EH (cell line): ENCODE results near the gene ZNF48.
"Not testable (repeated sequence)": the region's sequence is repeated elsewhere in the genome, so short reads cannot be mapped to it uniquely, and the experiment has no call there.

Source experiments
- DNase-seq: peaks from one replicate; pipeline ENCODE4 v3.0.0-alpha.2; 2015; ENCODE audit warnings: low read depth

ZNF48 gene

DNA sequence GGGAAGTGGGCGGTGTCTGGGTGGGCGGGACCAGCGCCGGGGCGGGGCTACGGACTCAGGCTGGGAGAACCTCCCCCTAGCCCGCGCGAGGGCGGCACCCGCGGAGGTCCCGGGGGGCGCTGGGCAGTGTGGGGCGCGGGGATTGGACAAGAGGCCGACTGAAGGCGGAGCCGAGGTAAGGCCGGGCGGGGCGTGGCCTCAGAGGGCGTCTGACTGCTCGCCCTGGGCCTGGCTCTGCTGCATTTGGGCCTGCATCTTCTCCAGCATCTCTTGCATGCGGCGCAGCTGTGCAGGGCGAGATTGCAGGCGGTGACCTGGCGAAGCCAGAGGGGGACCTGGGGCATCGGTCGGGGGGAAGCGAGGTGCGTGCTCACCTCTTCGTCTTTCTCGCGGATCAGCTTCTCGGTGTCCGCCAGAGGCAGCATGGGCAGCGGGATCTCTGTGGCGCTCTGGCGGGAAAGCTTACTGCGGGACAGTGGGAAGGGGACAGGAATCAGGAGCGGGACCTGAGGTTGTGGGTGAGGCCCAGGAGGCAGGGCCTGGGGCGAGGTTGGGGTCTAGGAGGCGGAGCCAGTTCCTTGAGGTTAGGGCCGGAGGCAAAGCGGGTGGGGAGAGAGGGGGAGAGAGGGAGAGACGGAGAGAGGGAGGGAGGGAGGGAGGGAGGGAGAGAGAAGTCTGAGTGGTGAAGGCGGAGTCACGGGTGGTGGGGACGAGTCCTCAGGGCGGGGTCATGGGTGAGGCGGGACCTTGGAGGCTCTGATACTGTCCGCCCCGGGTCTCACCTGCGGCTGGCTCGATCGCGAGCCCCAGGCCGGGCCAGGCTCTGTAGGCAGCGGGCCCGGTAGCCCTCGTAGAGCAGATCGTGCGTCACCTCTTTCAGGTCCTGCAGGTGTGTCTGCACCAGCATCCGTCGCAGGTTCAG, 16.7 kb upstream of the ZNF48 start:
- DNase-seq, result peak; percentile 97

DNA sequence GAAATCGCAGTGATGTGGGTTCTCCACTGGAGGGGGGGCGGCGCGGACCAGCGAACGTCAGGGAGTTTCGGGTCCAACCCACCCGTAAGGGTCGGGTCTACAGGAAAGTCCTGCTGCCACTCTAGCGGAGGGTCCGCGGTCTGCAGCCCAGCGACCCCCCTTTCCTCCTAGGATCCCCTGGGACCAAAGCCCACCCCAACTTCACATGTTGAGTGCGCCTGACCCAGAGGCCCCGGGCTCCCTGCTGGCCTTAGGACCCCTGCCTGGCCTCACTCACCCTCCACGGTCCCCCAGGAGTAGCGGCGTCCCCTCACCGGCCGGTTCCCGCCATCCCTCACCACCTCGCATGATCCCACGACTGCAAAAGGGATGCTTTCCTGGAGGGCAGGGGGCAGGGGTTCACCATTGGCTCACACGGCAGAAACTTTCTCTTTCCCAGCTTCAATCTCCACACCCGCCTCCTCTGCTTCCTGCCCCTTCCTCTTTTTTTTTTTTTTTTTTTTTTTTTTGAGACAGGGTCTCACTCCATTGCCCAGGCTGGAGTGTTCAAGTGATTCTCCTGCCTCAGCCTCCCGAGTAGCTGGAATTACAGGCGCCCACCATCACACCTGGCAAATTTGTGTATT, 15.9 kb upstream of the ZNF48 start:
- DNase-seq, result no peak

DNA sequence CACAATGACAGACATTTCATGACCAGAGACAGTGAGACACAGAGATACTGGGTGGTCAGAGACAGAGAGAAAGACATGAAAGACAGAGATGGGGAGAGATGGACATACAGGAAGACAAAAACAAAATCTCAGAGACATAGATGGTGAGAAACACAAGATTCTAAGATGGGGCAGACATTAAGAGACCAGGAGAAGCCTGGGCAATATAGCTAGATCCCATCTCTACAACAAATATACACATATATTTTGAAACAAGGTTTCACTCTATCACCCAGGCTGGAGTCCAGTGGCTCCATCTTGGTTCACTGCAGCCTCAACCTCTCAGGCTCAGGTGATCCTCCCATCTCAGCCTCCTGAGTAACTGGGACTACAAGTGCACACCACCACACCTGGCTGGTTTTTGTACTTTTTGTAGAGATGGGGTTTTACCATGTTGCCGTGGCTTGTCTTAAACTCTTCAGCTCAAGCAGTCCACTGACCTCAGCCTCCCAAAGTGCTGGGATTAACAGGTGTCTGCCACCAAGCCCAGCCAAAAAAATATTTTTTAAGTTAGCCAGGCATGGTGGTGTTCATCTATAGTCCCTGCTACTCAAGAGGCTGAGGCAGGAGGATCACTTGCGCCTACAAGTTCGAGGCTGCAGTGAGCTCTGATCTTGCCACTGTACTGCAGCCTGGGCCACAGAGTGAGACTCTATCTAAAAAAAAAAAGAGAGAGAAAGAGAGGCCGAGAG, 15.0 kb upstream of the ZNF48 start:
- DNase-seq, result no peak

DNA sequence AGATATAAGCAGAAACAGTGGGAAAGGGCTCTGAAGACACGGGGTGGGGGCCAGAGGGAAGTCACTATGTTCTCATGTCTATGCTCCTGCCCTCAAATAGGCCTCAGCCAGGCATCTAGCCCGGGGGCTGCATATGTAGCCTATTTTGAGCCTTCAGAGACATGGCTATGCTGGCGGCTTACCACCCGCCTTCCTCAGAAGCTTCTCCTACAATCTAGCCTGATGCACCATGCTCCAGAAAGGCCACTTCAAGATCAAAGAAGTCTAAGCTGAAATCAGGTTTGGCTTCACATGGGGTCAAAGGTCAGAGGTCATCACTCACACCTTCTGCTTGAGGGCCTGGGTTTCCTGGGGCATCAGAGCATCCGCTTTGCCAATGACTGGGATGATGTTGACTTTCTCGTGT, 14.4 kb upstream of the ZNF48 start:
- no peak for DNase-seq

DNA sequence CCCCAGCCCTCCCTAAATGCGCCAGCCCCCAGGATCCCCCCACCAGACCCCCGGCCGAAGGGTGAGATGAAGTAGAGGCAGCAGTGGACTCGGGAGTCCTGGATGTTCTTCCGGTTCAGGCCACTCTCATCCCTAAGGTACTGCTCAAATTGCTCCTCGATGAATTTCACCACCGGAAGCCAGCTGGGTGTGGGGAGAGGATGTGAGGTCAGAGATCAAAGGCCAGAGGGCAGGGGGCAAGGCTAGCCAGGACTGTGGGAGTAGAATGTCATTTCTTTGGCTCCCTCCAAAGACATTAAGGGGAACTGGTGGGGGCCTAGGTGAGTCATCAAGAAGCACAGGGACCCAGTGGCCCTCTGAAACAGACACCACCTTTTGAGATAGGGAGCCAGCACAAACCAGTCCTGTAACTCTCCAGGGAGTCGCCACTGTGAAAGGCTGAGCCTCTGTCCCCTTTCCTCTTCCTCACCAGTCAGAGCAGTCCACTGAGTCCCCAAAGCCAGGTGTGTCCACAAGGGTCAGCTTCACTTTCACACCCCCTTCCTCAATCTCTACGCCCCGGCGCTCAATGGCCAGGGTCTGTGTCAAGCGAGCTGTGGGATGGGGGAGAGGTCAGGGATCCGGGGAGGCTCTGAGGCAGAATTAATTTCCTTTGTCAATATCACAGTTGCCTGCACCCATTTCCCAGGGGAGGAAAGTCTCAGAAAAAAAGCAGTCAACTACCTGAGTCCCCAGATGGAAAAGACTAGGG, 13.8 kb upstream of the ZNF48 start:
- no peak for DNase-seq

DNA sequence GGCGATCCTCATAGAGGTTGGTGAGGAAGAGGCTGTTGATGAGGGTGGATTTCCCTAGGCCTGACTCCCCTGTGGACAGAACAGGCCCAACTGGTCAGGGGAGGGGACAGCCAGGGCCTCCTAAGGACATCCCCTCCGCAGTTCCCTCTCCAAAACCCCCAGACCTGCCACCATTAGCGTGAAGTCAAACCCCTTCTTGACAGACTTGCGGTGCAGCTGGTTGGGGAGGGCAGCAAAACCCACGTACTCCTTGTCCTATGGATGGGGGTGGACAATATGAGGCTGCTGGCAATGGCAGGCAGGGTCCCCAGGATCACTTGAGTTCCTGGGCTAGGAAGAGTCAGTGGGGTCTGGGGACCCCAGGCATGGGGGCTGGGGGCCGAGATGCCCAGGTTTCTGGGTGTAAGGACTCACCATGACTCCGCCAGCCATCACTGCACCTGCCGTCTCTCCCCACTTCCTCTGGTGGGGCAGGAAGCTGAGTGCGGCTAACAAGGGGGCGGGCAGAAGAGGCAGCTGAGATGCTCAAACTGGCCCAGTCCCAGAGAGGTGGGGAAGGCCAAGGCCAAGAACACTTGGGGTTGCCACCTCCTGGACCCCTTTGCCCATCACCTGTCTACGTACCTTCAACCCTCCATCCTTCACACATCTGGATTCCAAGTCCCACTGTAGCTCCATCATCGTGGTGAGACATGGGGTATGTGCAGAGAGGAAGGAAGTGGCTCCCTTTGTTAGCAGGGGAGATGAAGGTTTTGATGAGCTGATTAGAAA, 12.9 kb upstream of the ZNF48 start, which contains the start of gene SEPTIN1:
Gene SEPTIN1 (minus strand): TSS at position 451 of the 771 bp plus-strand sequence. CDS start 19 bp downstream, at position 432.
- DNase-seq, result no peak

DNA sequence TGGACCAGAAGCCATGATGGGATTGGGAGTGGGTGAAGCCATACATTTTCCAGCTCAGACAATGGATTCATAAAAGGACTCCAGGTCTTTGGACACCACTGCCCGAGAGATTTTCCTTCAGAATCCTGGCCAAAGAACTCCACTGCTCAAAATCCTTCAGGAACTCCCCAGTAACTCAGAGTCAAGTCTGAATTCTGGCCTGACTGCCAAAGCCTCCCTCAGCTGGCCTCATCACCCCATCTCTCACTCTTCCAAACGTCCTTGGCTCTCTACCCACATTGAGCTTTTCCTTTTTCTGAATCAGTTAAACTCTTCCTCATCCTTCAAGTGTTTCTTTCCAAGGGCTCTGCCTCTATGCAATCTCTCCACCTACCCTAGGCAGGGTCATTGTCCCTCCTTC, 11.7 kb upstream of the ZNF48 start:
- DNase-seq, result no peak

DNA sequence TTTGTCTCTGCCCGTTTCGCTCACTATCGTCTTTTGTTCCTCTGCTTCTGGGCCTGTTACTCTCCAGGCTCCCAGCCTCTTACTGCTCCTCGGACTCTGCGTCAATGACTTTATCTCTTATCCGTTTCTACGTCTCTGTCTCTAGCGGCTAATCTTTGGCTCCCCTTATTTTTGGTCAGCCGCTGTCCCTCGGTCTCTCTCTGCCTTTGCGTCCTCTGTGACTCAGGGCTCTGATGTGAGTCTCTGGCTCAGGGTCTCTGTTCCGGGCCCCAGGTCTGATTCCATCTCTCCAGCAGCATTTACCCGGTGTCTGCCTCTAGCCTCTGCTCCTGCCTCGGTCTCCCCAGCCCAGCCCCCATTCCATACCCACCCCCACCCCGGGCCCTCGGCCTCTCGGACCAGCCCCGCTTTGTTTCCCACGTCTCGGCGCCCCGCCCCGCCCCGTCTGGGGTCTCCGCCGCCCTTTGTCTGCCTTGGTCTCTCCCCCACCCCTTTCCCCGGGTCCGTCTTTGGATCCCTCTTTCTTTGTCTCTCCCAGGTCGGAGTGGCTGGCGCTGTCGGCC, 547 bp upstream of the ZNF48 start:
- DNase-seq, result peak; percentile 58

DNA sequence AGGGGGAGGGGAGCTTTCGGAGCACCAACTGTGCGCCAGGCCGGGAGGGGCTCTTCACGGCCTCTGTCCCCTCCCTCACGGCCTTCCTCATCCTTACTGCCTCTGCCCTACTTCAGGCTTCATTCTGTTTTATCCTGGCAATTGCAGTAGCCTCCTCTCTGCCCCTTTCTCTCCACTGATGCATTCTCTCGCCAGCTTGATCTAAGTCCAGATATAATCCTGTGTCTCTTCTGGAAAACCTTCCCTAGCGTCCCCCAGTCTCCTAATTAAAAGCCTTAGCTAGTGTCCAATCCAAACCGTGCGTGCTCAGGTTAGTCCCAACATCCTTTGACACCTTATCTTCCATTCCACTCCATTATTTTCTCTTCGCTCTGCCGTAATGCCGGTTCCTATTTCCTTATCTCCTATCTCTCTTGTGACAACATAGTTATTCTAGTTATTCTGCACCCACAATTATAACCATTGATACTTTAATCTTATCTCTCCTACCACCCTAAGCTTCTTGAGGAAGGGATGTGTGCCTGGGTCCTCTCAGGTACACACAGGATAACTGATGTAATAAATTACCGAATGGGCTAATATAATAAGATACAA, 869 bp downstream of the ZNF48 start:
- no peak for DNase-seq

DNA sequence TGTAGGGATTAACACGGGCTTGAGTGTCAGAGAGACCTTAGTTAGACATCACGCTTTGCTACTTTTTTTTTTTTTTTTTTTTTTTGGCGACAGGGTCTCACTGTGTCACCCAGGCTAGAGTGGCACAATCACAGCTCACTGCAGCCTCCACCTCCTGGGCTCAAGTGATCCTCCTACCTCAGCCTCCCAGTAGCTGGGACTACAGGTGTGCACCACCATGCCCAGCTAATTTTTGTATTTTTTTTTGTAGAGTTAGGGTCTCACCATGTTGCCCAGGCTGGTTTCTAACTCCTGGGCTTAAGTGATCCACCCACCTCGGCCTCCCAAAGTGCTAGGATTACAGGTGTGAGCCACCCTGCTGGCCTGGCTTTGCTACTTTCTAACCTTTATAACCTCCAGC, 1.4 kb downstream of the ZNF48 start:
- not testable (repeated sequence) for DNase-seq

DNA sequence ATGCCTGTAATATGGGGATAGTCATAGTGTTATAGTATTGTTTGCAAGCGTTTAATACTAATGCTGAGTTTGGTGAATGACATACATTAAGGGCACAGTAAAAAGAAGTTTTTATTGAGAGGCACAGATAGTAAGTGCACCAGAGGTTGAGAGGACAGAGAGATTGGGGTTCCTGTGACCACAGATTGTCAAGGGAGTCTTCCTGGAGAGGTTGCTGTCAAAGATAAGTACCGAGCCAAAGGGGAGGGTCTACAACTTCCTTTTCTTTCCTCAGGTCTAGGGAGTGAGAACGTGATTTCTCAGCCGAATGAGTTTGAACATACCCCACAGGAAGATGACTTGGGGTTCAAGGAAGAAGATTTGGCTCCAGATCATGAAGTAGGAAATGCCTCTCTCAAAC, 1.8 kb downstream of the ZNF48 start:
- no peak for DNase-seq

DNA sequence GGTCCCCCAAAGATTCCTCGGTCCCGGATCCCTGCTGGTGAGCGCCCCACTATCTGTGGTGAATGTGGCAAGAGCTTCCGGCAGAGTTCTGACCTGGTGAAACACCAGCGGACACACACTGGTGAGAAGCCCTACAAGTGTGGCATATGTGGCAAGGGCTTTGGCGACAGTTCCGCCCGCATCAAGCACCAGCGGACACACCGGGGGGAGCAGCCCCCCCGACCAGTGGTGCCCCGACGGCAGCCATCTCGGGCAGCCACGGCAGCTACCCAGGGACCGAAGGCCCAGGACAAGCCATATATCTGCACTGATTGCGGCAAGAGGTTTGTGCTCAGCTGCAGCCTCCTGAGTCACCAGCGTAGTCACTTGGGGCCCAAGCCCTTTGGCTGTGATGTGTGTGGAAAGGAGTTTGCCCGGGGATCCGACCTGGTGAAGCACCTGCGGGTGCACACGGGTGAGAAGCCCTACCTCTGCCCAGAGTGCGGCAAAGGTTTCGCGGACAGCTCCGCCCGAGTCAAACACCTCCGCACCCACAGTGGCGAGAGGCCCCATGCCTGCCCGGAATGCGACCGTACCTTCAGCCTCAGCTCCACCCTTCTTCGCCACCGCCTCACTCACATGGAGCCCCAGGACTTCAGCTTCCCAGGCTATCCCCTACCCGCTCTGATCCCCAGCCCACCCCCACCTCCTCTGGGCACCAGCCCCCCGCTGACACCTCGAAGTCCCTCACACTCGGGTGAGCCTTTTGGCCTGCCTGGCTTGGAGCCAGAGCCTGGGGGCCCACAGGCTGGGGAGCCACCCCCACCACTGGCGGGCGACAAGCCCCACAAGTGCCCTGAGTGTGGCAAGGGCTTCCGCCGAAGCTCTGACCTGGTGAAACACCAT, 2.8 kb downstream of the ZNF48 start:
- DNase-seq, result no peak

DNA sequence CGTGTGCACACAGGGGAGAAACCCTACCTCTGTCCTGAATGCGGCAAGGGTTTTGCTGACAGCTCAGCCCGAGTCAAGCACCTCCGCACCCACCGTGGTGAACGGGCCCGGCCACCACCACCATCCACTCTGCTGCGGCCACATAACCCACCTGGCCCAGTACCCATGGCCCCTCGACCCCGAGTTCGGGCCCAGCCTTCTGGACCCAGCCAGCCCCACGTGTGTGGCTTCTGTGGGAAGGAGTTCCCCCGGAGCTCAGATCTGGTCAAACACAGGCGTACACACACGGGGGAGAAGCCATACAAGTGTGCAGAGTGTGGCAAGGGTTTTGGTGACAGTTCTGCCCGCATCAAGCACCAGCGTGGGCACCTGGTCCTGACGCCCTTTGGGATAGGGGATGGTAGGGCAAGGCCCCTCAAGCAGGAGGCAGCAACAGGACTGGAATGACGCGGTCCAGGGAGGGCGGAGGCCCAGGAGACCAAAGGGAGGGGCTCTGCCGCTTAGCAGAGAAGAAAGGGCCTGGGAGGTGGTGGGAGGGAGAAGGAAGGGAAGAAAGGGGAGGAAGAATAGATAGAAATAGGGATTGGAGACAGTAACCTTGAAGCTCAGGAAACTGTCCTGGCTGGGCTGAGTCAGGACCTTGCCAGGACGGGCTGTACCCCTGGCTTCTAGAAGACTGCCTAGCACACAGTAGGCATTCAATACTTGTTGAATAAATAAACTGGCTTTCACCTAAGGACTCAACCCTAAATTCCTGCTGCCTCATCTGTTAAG, 3.6 kb downstream of the ZNF48 start:
- DNase-seq, result no peak

DNA sequence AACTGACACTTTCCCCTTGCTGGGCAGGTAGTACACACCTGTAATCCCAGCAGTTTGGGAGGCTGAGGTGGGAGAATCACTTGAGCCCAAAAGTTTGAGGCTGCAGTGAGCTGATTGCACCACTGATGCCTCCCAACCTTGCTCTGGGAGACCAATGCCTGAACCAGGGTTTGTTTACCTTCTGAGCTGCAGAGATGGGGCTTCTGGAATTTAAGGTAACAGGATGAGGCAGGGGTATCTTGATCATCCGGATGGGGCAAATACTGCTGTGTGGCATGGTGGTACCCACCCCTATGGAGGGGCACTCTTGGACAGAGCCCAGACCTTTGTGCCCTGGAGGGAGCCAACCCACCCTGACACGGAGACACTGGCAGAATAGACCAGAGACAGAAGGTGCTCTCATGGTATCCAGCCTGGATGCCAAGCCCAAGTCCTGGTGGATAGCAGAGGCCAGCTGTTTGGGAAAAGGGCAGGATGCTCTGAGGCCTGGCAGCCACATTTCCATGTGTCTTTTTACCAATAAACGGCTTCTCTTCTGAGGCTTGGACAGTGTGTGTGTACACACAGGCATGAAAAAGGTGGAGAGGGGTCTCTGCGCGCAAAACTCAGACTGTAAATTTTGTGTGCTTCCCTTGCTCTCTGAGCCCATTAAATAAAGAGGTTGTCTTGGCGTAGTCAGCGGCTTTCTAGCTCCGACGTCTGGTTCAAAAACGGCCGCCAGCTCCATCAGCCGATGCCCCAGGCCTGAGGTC, 4.4 kb downstream of the ZNF48 start:
- no peak for DNase-seq

DNA sequence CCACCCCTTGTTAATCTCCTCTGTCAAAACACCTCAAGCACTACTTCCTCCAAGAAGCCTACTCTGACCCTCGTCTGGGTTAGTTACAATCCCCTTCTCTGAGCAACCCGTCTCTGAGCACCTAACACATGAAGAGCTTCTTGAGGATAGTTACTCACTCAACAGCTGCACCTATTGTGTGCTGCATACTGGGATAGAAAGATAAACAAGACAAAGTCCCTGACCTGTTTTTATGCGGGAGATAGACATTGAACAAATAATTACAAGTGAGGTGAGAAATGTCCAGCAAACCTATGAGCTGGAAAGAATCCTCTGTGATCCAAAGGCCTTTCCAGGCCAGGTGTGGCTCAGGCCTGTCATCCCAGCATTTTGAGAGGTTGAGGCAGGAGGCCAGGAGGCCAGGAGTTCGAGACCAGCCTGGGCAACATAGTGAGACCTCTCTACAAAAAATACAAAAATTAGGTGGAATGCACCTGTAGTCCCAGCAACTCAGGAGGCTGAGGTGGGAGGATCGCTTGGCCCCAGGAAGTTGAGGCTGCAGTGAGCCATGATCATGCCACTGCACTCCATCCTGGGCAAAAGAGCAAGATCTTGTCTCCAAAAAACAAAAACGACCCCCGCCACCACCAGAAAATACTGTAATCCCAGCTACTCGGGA, 6.7 kb downstream of the ZNF48 start:
- DNase-seq, result no peak

DNA sequence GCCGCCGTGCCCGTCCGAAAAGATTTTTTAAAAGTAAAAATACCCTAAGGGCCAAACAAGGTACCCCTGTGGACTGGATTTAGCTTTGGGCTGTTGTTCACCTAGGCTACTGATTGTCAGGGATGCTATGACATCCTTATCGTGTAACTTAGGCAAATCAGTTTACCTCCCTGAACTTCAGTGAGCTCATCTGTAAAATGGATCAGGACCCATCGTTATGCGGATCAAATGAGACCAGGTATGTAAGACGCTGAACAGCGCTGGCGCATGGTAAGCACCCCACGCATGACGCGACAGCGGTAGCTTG, 11.5 kb downstream of the ZNF48 start:
- no peak for DNase-seq

DNA sequence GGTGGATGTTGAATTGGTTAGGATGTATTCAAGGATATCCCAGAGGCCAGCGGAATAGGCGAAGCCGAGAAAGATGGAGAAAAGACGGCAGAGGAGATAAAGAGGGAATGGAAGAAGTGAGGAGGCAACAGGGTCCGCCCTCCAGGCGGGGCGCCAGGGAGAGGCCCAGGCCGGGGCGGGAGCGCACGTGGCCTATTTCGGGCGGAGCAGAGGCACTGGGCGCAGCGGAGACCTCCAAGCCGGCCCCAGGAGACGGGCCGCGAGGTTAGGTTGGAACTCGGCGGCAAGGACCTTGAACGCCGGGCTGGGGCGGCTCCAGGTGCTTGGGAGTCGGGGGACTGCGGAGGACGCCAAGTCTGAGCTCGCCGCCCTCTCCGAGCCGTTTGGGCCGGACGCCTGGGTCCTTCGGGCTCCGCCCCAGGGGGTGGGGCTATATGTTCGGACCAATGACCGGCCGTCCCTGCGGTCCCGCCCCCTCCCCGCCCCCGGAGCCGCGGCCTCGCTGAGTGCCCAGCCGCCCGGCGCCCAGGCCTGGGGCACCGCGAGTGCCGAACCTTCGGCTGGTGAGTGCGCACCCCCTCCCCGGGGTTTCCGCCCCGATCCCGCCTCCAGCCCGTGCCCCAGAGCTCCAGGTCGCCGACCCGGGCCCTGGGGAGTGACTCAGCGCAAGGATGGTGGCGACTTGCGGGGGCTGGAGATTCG, 12.0 kb downstream of the ZNF48 start, which contains the start of gene ZNF771:
Gene ZNF771 (plus strand): TSS at position 505 of the 702 bp plus-strand sequence. CDS start 448 bp downstream, outside the sequence.
- peak; percentile 87 for DNase-seq
